Colon (tissue), 2 donors: ENCODE measurements around the gene PPP1R15B.

Experiments used
- FAIRE-seq: peaks from 2 replicates; lab custom pipeline; 2012; peaks lifted over from hg19 to GRCh38; lab: Jason Lieb, UNC
- donor health status: control.
- donor health status: control.

PPP1R15B gene

GRCh38 chr1:204366759-204367158 lies 44.9 kb downstream of the PPP1R15B start:
- FAIRE-seq, result no peak

GRCh38 chr1:204363335-204364114 lies 48.1 kb downstream of the PPP1R15B start:
- FAIRE-seq, result no peak

- no peak for FAIRE-seq
These were observed 48.7 kb downstream of the PPP1R15B start for GRCh38 chr1:204362984-204363334.

GRCh38 chr1:204361781-204362180 lies 49.8 kb downstream of the PPP1R15B start:
- no peak for FAIRE-seq

- FAIRE-seq, result no peak
These were observed 50.3 kb downstream of the PPP1R15B start for GRCh38 chr1:204361341-204361771.

DNA sequence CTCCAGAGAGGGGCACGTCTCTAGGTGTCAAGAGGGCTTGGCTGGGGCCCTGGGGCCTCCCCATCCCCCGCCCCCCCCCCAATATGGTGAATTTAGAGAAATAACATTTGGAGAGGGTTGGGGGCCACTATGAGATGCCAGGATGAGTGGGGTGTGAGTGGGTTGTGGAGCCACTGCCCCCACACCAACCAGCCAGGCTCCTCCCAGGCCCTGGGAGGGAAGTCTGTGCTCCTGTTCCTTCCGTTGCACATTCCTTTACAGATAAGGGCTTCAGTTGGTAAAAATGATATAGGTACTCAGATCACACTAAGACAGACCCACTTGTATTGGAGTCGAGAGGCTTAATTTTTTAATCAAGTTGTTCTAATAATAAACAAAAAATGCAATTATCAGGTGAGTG lies 51.3 kb downstream of the PPP1R15B start:
- no peak for FAIRE-seq

GRCh38 chr1:204359474-204360255 lies 52.0 kb downstream of the PPP1R15B start, which contains the start of gene PLEKHA6:
Gene PLEKHA6 (minus strand): TSS chr1:204359929. CDS start chr1:204273727, 86,202 bp downstream.
- FAIRE-seq, result no peak

DNA sequence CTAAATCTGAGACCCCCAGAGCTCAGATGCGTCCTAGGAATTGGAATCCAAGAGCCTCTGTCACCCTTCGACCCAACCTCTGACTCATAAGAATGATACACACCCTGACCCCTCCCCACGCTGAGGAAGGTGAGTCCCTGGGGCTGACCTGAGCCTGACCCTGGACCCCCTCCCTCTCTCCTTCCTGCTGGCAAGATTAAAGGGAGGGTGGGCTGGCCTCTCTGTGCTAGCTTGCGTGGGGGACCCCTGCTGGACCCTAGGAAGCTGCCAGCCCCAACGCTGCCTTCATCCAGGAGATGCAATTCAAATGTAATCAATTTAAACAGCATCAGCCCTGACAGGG lies 52.5 kb downstream of the PPP1R15B start:
- FAIRE-seq, result no peak

- no peak for FAIRE-seq
These were observed 53.0 kb downstream of the PPP1R15B start for GRCh38 chr1:204358605-204359004.

DNA sequence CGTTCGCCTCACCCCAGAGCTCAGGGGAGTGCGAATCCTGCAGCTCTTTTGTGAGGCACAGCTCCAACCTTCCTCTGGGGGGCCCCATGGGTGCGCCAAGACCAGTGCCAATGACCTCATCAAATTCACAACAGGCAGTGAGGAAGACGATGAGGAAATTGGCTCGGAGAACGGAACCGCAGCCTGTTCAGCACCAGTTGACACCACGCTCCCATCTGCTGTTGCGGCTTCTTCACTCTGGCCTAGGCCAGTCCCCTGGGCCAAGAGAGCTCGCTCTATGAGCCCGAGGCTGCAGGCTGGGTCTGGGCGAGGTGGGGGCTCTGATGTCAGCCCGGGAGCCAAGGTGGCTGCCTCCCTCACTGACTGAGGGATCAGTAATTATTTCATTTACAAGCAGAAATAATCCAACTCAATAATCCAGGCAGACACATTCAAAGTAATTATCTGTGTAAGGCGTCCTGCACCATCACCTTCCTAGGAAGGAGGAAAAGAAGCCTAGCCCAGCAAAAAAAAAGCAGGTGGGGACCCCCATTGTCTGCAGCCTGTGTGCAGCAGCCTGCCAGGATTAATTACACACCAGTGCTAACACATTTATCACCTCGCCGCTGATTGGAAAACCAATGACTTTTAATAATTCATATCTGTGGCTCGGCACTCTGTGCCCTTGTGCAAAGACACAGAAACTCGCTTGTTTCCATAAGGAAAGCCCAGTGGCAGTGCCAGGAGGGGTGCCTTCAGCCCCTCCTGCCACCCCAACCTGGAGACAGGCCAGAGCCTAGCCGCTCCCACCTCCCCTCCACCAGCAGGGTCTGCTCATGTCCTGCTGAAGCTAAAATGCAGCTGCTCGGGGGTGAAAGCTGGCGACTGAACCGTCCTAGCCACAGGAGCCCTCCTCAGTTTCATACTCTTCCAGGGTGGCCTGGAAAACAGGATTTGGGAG lies 53.8 kb downstream of the PPP1R15B start:
- FAIRE-seq, result no peak

DNA sequence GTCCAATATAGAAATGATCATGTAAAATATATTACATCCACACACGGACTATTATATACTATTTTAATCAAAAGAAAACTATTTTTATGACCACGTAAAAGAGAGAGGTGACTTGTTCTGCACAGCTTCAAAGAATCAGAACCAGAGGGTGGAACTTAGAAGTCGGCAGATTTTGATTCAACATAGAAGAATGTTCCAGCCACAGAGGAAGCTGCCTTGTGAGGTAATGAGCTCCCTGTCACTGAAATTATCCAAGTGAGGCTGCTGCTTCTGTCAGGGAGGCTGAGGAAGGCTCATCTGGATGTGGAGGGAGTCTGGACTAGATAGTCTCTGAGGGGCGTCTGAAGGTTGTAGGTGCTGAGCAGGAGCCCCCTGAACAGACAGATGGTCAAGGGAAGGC lies 54.6 kb downstream of the PPP1R15B start:
- FAIRE-seq, result no peak

DNA sequence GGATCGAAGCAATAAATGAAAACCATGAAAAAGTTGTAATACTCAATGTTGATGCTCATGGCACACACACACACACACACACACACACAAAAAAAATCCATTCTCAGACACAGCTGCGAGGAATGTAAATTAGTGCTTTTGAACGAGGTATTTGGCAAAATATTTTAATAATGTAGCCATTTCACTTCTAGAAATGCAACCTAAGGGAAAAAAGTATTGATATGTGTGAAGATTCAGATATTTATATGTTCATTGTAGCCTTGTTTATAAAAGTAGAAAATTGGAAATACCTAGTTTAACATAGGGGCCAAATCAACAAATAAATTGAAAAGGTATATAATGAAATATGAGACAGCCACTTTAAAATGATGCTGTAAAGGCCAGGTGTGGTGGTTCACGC lies 55.7 kb downstream of the PPP1R15B start:
- FAIRE-seq, result no peak

DNA sequence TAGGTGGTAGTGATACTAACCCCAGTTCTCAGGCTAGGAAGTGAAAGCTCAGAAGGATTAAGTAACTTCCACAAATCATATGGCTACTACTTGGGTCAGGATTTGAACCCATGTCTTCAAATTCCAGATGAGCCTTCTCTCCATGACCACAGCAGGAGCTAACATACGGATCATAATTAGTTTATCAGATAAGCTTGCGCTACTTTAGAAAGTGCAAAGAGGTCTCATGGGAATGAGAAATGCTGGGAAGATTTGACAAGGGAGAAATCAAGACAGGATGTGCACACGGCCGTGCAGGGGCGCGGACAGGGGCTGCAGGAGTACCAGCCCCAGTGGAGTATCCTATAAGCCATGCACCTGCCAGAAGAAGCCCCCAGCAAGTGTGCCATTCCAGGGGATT lies 57.0 kb downstream of the PPP1R15B start:
- no peak for FAIRE-seq
